ENCODE data around the gene HTRA2.
A peak's percentile ranks its signal among the peaks of the same experiment; 100 is the strongest.

HTRA2 gene

GRCh38 chr2:74566076-74566753 lies 36.5 kb downstream of the HTRA2 start:
- no peak for DNase-seq

- DNase-seq: no peak
Measured at GRCh38 chr2:74566754-74567085, 37.0 kb downstream of the HTRA2 start.

GRCh38 chr2:74567881-74568280 lies 38.1 kb downstream of the HTRA2 start:
- no peak for DNase-seq

GRCh38 chr2:74569686-74570085 lies 40.0 kb downstream of the HTRA2 start:
- DNase-seq: no peak

GRCh38 chr2:74571058-74571457 lies 41.3 kb downstream of the HTRA2 start:
- no peak for DNase-seq

GRCh38 chr2:74572178-74572925 lies 42.6 kb downstream of the HTRA2 start:
- no peak for DNase-seq

GRCh38 chr2:74573747-74574562 lies 44.2 kb downstream of the HTRA2 start:
- DNase-seq: peak; percentile 40 to 48

GRCh38 chr2:74575320-74575719 lies 45.6 kb downstream of the HTRA2 start:
- no peak for DNase-seq

GRCh38 chr2:74576211-74576862 lies 46.6 kb downstream of the HTRA2 start:
- DNase-seq: no peak

GRCh38 chr2:74576863-74577229 lies 47.1 kb downstream of the HTRA2 start:
- no peak for DNase-seq

- DNase-seq: no peak
Measured at GRCh38 chr2:74577448-74577847, 47.7 kb downstream of the HTRA2 start.

GRCh38 chr2:74578408-74578807 lies 48.7 kb downstream of the HTRA2 start:
- no peak for DNase-seq

- DNase-seq: no peak
Measured at GRCh38 chr2:74581463-74581862, 51.7 kb downstream of the HTRA2 start.

- no peak for DNase-seq
Measured at GRCh38 chr2:74582184-74582583, 52.5 kb downstream of the HTRA2 start.
